Measurements from ENCODE around the gene TCL1A.

DNA sequence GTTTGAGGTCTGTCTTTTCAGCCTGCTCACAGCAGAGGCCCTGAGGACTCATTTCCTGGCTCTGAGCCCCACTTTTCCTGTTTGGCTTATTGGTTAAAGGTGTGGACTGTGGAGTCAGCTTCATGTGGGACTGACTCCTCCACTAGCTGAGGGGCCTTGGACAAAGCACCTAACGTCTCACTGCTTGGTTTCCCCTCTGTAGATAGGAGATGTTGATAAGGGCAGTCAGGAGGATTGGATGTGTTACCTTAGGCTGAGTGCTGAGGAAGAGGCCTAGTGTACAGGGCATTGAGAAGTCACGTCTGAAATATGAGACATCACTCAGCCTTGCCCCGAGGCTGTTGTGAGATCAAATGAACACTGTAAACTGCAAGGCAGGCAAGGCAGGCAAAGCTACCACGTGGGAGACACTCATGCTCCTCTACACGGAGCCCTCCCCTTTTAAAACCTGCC lies 27.1 kb upstream of the TCL1A start:
- TF ChIP-seq POLR2AphosphoS5 (IDR thresholded peaks at IDR 0.05; ENCODE audit: low read depth, low read length) (no peak), SIN3A (IDR thresholded peaks at IDR 0.05; ENCODE audit: borderline replicate concordance, insufficient read depth, low read length) (no peak)
- TF ChIP-seq, protein P1, sequence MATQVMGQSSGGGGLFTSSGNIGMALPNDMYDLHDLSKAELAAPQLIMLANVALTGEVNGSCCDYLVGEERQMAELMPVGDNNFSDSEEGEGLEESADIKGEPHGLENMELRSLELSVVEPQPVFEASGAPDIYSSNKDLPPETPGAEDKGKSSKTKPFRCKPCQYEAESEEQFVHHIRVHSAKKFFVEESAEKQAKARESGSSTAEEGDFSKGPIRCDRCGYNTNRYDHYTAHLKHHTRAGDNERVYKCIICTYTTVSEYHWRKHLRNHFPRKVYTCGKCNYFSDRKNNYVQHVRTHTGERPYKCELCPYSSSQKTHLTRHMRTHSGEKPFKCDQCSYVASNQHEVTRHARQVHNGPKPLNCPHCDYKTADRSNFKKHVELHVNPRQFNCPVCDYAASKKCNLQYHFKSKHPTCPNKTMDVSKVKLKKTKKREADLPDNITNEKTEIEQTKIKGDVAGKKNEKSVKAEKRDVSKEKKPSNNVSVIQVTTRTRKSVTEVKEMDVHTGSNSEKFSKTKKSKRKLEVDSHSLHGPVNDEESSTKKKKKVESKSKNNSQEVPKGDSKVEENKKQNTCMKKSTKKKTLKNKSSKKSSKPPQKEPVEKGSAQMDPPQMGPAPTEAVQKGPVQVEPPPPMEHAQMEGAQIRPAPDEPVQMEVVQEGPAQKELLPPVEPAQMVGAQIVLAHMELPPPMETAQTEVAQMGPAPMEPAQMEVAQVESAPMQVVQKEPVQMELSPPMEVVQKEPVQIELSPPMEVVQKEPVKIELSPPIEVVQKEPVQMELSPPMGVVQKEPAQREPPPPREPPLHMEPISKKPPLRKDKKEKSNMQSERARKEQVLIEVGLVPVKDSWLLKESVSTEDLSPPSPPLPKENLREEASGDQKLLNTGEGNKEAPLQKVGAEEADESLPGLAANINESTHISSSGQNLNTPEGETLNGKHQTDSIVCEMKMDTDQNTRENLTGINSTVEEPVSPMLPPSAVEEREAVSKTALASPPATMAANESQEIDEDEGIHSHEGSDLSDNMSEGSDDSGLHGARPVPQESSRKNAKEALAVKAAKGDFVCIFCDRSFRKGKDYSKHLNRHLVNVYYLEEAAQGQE (IDR thresholded peaks at IDR 0.05; ENCODE audit: insufficient read depth in 1 of 2, low read depth in 2 of 2, low read length in 2 of 2): no peak

Data from PFSK-1 (cell line).